GM12874 (cell line): ENCODE measurements around the gene NR1H3.

ENCODE experiments used
- TF ChIP-seq, protein P1 (sequence below): IDR thresholded peaks from 2 replicates; pipeline ENCODE4 v1.5.1; 2011; ENCODE audit warnings: low read depth, mild to moderate bottlenecking, control low read depth, low read length, moderate library complexity; ENCODE audit not compliant: insufficient read depth

Gene NR1H3

DNA sequence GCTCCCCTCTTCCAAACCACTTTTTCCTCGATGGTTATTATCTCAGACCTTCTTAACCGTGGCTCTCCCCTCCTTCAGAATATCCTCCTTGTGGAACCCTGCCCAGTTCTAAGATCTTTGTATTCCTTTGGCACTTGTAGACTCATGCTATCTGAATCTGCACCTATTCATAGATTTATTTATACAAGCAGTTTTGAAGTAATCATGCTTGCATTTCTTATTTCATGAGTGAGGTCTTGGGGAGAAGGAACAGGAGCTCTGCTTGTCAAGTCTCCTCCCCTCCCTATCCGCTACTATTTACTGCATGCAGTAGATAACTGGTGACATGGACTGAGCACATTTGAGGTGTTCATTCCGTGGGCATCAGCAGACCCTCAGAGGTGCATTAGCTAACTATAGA is 6.7 kb downstream of the NR1H3 start:
- TF ChIP-seq, protein P1, sequence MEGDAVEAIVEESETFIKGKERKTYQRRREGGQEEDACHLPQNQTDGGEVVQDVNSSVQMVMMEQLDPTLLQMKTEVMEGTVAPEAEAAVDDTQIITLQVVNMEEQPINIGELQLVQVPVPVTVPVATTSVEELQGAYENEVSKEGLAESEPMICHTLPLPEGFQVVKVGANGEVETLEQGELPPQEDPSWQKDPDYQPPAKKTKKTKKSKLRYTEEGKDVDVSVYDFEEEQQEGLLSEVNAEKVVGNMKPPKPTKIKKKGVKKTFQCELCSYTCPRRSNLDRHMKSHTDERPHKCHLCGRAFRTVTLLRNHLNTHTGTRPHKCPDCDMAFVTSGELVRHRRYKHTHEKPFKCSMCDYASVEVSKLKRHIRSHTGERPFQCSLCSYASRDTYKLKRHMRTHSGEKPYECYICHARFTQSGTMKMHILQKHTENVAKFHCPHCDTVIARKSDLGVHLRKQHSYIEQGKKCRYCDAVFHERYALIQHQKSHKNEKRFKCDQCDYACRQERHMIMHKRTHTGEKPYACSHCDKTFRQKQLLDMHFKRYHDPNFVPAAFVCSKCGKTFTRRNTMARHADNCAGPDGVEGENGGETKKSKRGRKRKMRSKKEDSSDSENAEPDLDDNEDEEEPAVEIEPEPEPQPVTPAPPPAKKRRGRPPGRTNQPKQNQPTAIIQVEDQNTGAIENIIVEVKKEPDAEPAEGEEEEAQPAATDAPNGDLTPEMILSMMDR, result no peak

DNA sequence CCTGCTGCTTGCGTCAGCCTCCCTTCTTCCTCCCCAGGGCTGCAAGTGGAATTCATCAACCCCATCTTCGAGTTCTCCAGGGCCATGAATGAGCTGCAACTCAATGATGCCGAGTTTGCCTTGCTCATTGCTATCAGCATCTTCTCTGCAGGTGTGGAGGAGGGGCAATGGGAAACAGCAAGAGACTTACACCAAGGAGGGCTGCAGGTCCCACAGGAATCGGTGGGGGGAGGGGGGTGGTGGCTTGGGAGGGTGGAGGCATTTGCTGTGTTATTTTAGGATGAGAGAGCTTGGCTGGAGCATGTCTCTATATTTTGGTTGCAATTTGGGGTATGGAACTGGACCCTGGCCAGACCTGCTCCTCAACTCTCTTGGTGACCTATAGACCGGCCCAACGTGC is 10.1 kb downstream of the NR1H3 start:
- TF ChIP-seq, protein P1, result no peak

DNA sequence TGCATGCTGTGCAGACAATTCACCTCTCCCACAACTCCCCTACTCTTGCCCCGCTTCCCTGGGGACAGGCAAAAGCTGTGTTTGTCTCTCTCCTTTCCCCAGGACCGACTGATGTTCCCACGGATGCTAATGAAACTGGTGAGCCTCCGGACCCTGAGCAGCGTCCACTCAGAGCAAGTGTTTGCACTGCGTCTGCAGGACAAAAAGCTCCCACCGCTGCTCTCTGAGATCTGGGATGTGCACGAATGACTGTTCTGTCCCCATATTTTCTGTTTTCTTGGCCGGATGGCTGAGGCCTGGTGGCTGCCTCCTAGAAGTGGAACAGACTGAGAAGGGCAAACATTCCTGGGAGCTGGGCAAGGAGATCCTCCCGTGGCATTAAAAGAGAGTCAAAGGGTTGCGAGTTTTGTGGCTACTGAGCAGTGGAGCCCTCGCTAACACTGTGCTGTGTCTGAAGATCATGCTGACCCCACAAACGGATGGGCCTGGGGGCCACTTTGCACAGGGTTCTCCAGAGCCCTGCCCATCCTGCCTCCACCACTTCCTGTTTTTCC is 10.7 kb downstream of the NR1H3 start:
- TF ChIP-seq, protein P1, result no peak

DNA sequence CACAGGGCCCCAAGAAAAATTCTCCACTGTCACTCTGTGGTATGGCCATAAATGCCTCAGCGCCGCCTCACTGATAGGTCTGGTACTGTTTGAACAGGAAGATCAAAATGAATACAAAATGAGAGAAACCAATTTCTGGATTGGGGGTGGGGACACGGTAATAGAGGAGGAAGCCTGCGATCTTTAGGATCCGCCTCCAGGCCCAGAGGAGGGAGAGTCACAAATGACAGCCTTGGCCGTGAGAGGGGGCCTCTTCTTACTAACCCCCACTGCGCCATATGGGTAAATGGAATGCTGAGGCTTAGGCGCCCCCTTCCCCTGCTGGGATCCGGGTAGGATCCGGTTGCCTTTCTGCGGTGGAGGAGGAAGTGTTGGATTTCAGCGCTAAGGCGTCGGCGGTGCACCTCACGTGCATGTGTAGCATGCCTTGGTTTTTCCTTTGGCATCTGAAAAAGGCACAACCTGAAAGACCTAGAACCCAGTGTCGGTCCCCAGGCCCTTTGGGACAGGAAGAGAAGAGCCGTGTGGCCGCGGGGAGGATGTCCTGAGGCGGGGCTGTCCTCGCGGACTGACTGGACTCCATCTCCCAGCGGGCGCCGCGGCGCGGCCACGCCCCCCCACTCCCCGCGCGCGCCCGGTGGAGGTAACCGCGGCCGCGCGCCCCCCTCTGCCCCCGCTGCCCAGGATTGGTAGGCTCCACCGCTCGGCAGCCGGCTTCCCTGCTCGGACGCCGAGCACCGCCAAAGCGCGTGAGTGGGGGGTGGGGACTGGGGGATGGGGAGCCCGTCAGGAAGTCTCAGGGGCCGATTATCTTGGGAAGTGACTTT is 11.4 kb downstream of the NR1H3 start:
- TF ChIP-seq, protein P1, result no peak

DNA sequence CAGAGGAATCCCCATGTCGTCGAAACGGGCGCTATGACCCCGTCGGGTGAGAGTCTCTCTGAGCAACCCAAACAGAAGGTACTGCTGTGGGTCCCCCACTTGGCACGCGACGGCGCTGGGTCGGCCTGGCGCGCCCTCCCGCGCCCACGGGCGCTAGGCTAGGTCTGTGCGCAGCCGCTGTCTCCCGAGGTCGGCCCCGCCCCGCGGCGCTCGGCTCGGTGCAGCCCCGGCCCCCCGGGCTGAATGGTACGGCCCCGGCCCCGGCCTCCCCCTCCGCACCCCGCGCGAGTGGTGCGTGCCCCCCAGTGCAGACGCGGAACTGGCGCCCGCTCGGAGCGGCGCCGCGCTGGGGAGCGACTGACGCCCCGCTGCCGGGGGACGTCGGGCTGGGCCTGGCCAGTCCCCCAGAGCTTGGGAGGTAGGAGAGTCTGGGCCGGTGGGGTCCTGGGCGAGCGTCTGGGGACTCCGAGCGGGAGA is 12.1 kb downstream of the NR1H3 start, which contains the start of gene MADD:
MADD (plus strand) TSS at position 305 of the 477 bp plus-strand sequence.
- TF ChIP-seq, protein P1, result no peak

DNA sequence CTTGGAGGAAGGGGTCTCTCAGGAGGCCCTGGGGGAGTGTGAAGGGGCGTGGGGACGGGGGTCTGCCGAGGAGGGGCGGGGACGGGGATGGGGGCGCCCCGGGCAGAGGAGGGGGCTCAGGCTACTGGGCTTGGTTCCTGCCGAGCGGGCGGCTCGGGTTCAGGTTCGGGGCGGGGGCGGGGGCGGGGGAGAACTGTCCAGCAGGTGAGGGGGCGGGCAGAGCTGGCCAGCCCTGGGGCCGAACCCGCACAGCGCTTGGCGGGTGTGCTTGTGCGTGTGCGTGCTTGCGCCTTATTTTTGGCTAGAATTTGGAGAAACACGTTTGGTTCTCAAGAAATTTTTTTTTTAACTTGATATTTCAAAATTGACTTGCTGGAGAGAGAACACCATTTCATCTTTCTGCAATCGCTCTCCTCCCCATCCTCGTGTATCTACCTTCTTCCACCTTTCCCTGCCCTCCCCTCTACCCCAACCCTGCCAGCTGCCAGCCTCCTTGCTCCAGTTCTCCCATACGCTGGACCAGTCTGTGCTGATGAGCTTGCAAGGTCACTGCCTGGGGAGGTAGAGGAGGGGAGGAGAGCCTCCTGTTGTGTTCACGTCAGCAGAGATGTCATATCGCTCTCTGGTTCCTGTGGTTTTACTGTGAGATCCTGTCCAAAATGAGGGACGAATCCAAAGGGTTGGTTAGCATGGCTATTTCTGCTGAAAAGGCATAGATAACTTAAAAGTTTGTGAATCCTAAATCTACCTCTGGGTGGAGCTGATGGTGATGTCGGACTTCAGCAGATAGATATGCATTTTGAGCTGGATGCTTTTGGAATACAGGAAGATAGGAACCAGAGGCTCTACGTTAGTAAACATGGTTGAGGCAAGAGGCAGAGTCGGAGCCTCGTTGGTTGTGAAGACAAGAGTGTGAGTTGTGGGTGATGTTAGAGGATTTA is 12.8 kb downstream of the NR1H3 start:
- TF ChIP-seq, protein P1, result no peak

DNA sequence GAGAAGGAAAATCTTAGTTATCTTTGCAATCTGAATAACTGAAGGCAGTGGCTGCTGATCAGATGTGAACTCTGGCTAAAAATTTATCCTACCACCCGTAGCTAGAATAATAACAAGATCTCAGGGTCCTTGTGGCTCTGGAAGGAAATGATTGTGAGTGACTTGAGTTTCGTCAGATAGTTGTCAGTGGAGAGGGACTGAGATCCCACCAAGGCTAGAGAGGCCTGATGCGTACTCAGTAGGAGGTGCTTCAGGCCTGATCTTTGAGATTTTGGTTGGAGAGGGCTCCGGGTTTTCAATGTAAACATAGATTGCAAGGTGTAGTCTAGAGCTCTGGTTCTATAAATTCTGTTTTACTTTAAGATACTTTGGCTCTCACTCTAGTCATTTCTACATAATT is 13.5 kb downstream of the NR1H3 start:
- TF ChIP-seq, protein P1, result no peak
